Activated naive CD8-positive, alpha-beta T cell treated with anti-CD3 and anti-CD28 coated beads, Interleukin-2, amount 10 ng/mL, durations not matched to agents 7 days and 5 days (primary cell): Measurements from ENCODE around the gene MRPL34. TPM values are rescaled to one million over a fixed set of nuclear protein-coding genes. Genes with fewer than 3 reads are reported as not detected.
"Not testable (repeated sequence)": the region's sequence is repeated elsewhere in the genome, so short reads cannot be mapped to it uniquely, and the experiment has no call there.

Experiments
- ATAC-seq: fragments of 150-1000 bp; cut with Tn5 transposase; one replicate; pipeline ENCODE4 v1.10.0; 2021; ENCODE audit warnings: low read depth, moderate library complexity
- POLR2A ChIA-PET: fragments of 350-600 bp; sonication (Branson Sonifier 250); formaldehyde crosslinking; loops from one replicate; lab custom pipeline; 2021; ENCODE audit warnings: antibody characterized with exemption; lab: Charles Lee
- DNase-seq: peaks from one replicate; pipeline ENCODE4 v3.0.0; 2021
- H3K27ac Mint-ChIP-seq: one replicate; pipeline ENCODE4 v1.8.0; 2022; ENCODE audit warnings: mild to moderate bottlenecking, mixed read lengths
- H3K27me3 Mint-ChIP-seq: one replicate; pipeline ENCODE4 v1.8.0; 2022; ENCODE audit warnings: mild to moderate bottlenecking, moderate library complexity, mixed read lengths
- H3K36me3 Mint-ChIP-seq: one replicate; pipeline ENCODE4 v1.8.0; 2021; ENCODE audit warnings: mild to moderate bottlenecking, mixed read lengths
- H3K4me1 Mint-ChIP-seq: one replicate; pipeline ENCODE4 v1.8.0; 2021; ENCODE audit warnings: mixed read lengths
- H3K4me3 Mint-ChIP-seq: one replicate; pipeline ENCODE4 v1.8.0; 2022; ENCODE audit warnings: mild to moderate bottlenecking, moderate library complexity, mixed read lengths
- H3K9me3 Mint-ChIP-seq: one replicate; pipeline ENCODE4 v1.8.0; 2021; ENCODE audit warnings: mixed read lengths
- total RNA-seq, 2 experiments: library from RNA; stranded (reverse); gene quantifications; one replicate each; pipeline ENCODE4 v1.2.3, GENCODE V29; 2021

MRPL34 gene
- total RNA-seq, 2 experiments from 2014 or later: 88.0 to 92.8 TPM

GRCh38 chr19:17292301-17293074 lies 13.2 kb upstream of the MRPL34 start:
- Mint-ChIP-seq H3K9me3 (no peaks in the 10 kb centered on the region), H3K4me3 (peak overlapping the region; percentile 85), H3K36me3 (no peaks in the 10 kb centered on the region), H3K4me1 (peaks cover 10% of the 10 kb centered on the region), H3K27me3 (no peaks in the 10 kb centered on the region), H3K27ac (peak overlapping the region; percentile 74)
- ATAC-seq (peak; percentile 96), DNase-seq (peak; percentile 94)
- POLR2A ChIA-PET: interaction anchor here (0.6 to 2.9 kb wide), 10 partner anchors 11 to 398 kb away, joined by 3 to 14 read pairs (median 4); partner anchors contain the start of genes ANKLE1, ANO8, BST2 and DDA1

- Mint-ChIP-seq H3K4me3 (no peak overlapping the region), H3K27me3 (no peaks in the 10 kb centered on the region), H3K27ac (no peak overlapping the region), H3K36me3 (no peaks in the 10 kb centered on the region), H3K4me1 (peaks cover 10% of the 10 kb centered on the region), H3K9me3 (no peaks in the 10 kb centered on the region)
- DNase-seq: no peak
- ATAC-seq: no peak
- POLR2A ChIA-PET: interaction anchor here (0.7 to 1.2 kb wide), 5 partner anchors 10 to 139 kb away, joined by 3 to 5 read pairs (median 4); partner anchors contain the start of genes ABHD8, ANO8 and MVB12A
These were observed 12.1 kb upstream of the MRPL34 start for GRCh38 chr19:17293605-17294004.

GRCh38 chr19:17294051-17294891 lies 11.4 kb upstream of the MRPL34 start:
- ATAC-seq (no peak), DNase-seq (peak; percentile 67)
- H3K4me3 Mint-ChIP-seq: no peak overlapping the region
- no peak overlapping the region for H3K27ac Mint-ChIP-seq
- H3K9me3 Mint-ChIP-seq: no peaks in the 10 kb centered on the region
- H3K27me3 Mint-ChIP-seq: no peaks in the 10 kb centered on the region
- H3K4me1 Mint-ChIP-seq: peaks cover 10% of the 10 kb centered on the region
- peaks cover 3% of the 10 kb centered on the region for H3K36me3 Mint-ChIP-seq
- POLR2A ChIA-PET: interaction anchor here (1.2 kb wide), 1 partner anchor 9 kb away, joined by 4 read pairs; the partner anchor contains the start of gene ABHD8

GRCh38 chr19:17295551-17295950 lies 10.1 kb upstream of the MRPL34 start:
- H3K9me3 Mint-ChIP-seq, H3K27me3 Mint-ChIP-seq, H3K4me3 Mint-ChIP-seq, DNase-seq, ATAC-seq, POLR2A ChIA-PET, H3K4me1 Mint-ChIP-seq, H3K36me3 Mint-ChIP-seq, H3K27ac Mint-ChIP-seq: not testable (repeated sequence)

- no peaks in the 10 kb centered on the region for H3K27me3 Mint-ChIP-seq
- H3K27ac Mint-ChIP-seq: no peak overlapping the region
- POLR2A ChIA-PET: interaction anchor here (1.4 kb wide), 1 partner anchor 97 kb away, joined by 4 read pairs; no protein-coding TSS in a partner anchor
These were observed 9.4 kb upstream of the MRPL34 start for GRCh38 chr19:17296273-17296672.

GRCh38 chr19:17296976-17297375 lies 8.7 kb upstream of the MRPL34 start:
- no peak for ATAC-seq
- DNase-seq: no peak
- Mint-ChIP-seq H3K27me3 (no peaks in the 10 kb centered on the region), H3K4me1 (peaks cover 6% of the 10 kb centered on the region), H3K9me3 (no peaks in the 10 kb centered on the region), H3K4me3 (no peak overlapping the region), H3K36me3 (peaks cover 4% of the 10 kb centered on the region), H3K27ac (no peak overlapping the region)
- POLR2A ChIA-PET: interaction anchor here (1.4 kb wide), 1 partner anchor 96 kb away, joined by 4 read pairs; no protein-coding TSS in a partner anchor

More at GRCh38 chr19:17296273-17296672, 9.4 kb upstream of the MRPL34 start:
- peaks cover 3% of the 10 kb centered on the region for H3K36me3 Mint-ChIP-seq
- no peak for DNase-seq
- H3K4me1 Mint-ChIP-seq: peaks cover 7% of the 10 kb centered on the region
- no peak for ATAC-seq
- H3K9me3 Mint-ChIP-seq: no peaks in the 10 kb centered on the region
- no peak overlapping the region for H3K4me3 Mint-ChIP-seq

- POLR2A ChIA-PET: no interaction called here
- Mint-ChIP-seq H3K4me1 (peaks cover 17% of the 10 kb centered on the region), H3K27ac (no peak overlapping the region), H3K4me3 (no peak overlapping the region), H3K27me3 (no peaks in the 10 kb centered on the region), H3K9me3 (no peaks in the 10 kb centered on the region), H3K36me3 (peaks cover 4% of the 10 kb centered on the region)
- ATAC-seq (no peak), DNase-seq (no peak)
These were observed 4.6 kb upstream of the MRPL34 start for GRCh38 chr19:17300992-17301619.

- H3K9me3 Mint-ChIP-seq: no peaks in the 10 kb centered on the region
- no peaks in the 10 kb centered on the region for H3K27me3 Mint-ChIP-seq
- DNase-seq: no peak
- ATAC-seq: no peak
- H3K36me3 Mint-ChIP-seq: peaks cover 4% of the 10 kb centered on the region
- H3K4me1 Mint-ChIP-seq: peaks cover 22% of the 10 kb centered on the region
- peak overlapping the region; percentile 73 for H3K4me3 Mint-ChIP-seq
- POLR2A ChIA-PET: interaction anchor here (1.2 kb wide), 1 partner anchor 8 kb away, joined by 4 read pairs; no protein-coding TSS in a partner anchor
- no peak overlapping the region for H3K27ac Mint-ChIP-seq
These were observed 3.1 kb upstream of the MRPL34 start for GRCh38 chr19:17302391-17303166.

GRCh38 chr19:17303167-17303939 lies 2.3 kb upstream of the MRPL34 start, which contains the start of gene ABHD8:
Gene ABHD8, minus strand, starts transcription at chr19:17303425. Its CDS starts 1,809 bp downstream, at chr19:17301616.
- Mint-ChIP-seq H3K4me1 (peaks cover 27% of the 10 kb centered on the region), H3K36me3 (peaks cover 4% of the 10 kb centered on the region), H3K4me3 (peak within 1 kb of the TSS; percentile 73), H3K27me3 (no peaks in the 10 kb centered on the region), H3K9me3 (no peaks in the 10 kb centered on the region), H3K27ac (peak within 1 kb of the TSS; percentile 65)
- DNase-seq (peak; percentile 95), ATAC-seq (peak; percentile 70)
- POLR2A ChIA-PET: interaction anchor here (0.9 to 1.2 kb wide), 4 partner anchors 9 to 102 kb away, joined by 3 to 4 read pairs (median 4); partner anchors contain the start of genes ANO8 and BST2

GRCh38 chr19:17303940-17304267 lies 1.8 kb upstream of the MRPL34 start:
- Mint-ChIP-seq H3K27me3 (no peaks in the 10 kb centered on the region), H3K36me3 (peaks cover 2% of the 10 kb centered on the region), H3K4me1 (peaks cover 27% of the 10 kb centered on the region), H3K27ac (no peak overlapping the region), H3K4me3 (peak overlapping the region; percentile 73), H3K9me3 (no peaks in the 10 kb centered on the region)
- POLR2A ChIA-PET: interaction anchor here (0.9 to 1.2 kb wide), 4 partner anchors 10 to 101 kb away, joined by 3 to 4 read pairs (median 4); partner anchors contain the start of genes ANO8 and BST2
- ATAC-seq (no peak), DNase-seq (no peak)

GRCh38 chr19:17304386-17305215 lies 1.1 kb upstream of the MRPL34 start:
- H3K36me3 Mint-ChIP-seq: peaks cover 1% of the 10 kb centered on the region
- no peaks in the 10 kb centered on the region for H3K27me3 Mint-ChIP-seq
- H3K9me3 Mint-ChIP-seq: no peaks in the 10 kb centered on the region
- no peak for ATAC-seq
- H3K4me1 Mint-ChIP-seq: peaks cover 30% of the 10 kb centered on the region
- no peak for DNase-seq
- POLR2A ChIA-PET: interaction anchor here (0.6 to 1.2 kb wide), 11 partner anchors 12 to 515 kb away, joined by 3 to 7 read pairs (median 3); partner anchors contain the start of genes ANO8, BST2 and OCEL1
- H3K27ac Mint-ChIP-seq: peak overlapping the region; percentile 89
- H3K4me3 Mint-ChIP-seq: peak overlapping the region; percentile 91
